Pulmonary artery endothelial cell (primary cell): ENCODE measurements around the gene POLR2I. TPM values are rescaled to one million over a fixed set of nuclear protein-coding genes. Genes with fewer than 3 reads are reported as not detected.

Experiments used
- DNase-seq: peaks from one replicate; pipeline ENCODE4 v3.0.0-alpha.2; 2011; ENCODE audit warnings: low read depth, low spot score
- total RNA-seq: library from RNA; depleted of rRNA; stranded (reverse); fragments of >200 nt; gene quantifications from 2 replicates; pipeline ENCODE4 v1.2.3, GENCODE V29; 2014

POLR2I gene
- 109 and 122 TPM in 2 replicates for total RNA-seq

- DNase-seq: peak; percentile 100
Observed at GRCh38 chr19:36114721-36115452, at the start of gene POLR2I. Gene POLR2I, minus strand, starts transcription at chr19:36114875. Its CDS starts 19 bp downstream, at chr19:36114856.

GRCh38 chr19:36163813-36164212, 49.1 kb upstream of the POLR2I start:
- DNase-seq: no peak

- no peak for DNase-seq
Observed at GRCh38 chr19:36160821-36161596, 46.3 kb upstream of the POLR2I start.

- no peak for DNase-seq
Observed at GRCh38 chr19:36153126-36153525, 38.5 kb upstream of the POLR2I start.

- DNase-seq: no peak
Observed at GRCh38 chr19:36152352-36153091, 37.8 kb upstream of the POLR2I start, which contains the start of gene COX7A1. Gene COX7A1, minus strand, starts transcription at chr19:36152447. Its CDS starts 40 bp downstream, at chr19:36152407.

GRCh38 chr19:36152019-36152351, 37.3 kb upstream of the POLR2I start:
- no peak for DNase-seq

GRCh38 chr19:36151144-36152018, 36.7 kb upstream of the POLR2I start:
- no peak for DNase-seq

- no peak for DNase-seq
Observed at GRCh38 chr19:36150586-36150985, 35.9 kb upstream of the POLR2I start.

GRCh38 chr19:36149673-36150406, 35.2 kb upstream of the POLR2I start:
- no peak for DNase-seq

- DNase-seq: no peak
Observed at GRCh38 chr19:36144624-36145023, 29.9 kb upstream of the POLR2I start.

GRCh38 chr19:36142496-36142895, 27.8 kb upstream of the POLR2I start:
- DNase-seq: no peak

GRCh38 chr19:36142046-36142445, 27.4 kb upstream of the POLR2I start:
- no peak for DNase-seq

GRCh38 chr19:36141039-36141927, 26.6 kb upstream of the POLR2I start:
- DNase-seq: peak; percentile 64

- no peak for DNase-seq
Observed at GRCh38 chr19:36140304-36141038, 25.8 kb upstream of the POLR2I start.

- peak; percentile 79 for DNase-seq
Observed at GRCh38 chr19:36139473-36140303, 25.0 kb upstream of the POLR2I start, which contains the start of gene CAPNS1. Gene CAPNS1, plus strand, starts transcription at chr19:36140066. Its CDS starts 946 bp downstream, at chr19:36141012.

GRCh38 chr19:36139120-36139472, 24.4 kb upstream of the POLR2I start:
- DNase-seq: no peak

GRCh38 chr19:36136964-36137686, 22.4 kb upstream of the POLR2I start:
- DNase-seq: no peak
